Measurements from ENCODE around the gene GLB1L2. TPM values are rescaled to one million over a fixed set of nuclear protein-coding genes. Genes with fewer than 3 reads are reported as not detected.

Gene GLB1L2
- total and polyA plus RNA-seq, 2 experiments from 2014 or later = 3.3 to 12.3 TPM

GRCh38 chr11:134322553-134322952, 9.2 kb upstream of the GLB1L2 start:
- Histone ChIP-seq H3K79me2 (replicated peaks; ENCODE audit: insufficient read depth) (no peaks in the 10 kb centered on the region), H3F3A (replicated peaks; ENCODE audit: low read depth) (no peaks in the 10 kb centered on the region), H3K4me3 (no peak overlapping the region), H3K27me3 (ENCODE audit: insufficient read depth) (no peaks in the 10 kb centered on the region), H3K4me2 (no peak overlapping the region), H3K36me3 (ENCODE audit: insufficient read depth) (peaks cover 9% of the 10 kb centered on the region; the same call in 1 of the 2 replicates), H3K9me2 (ENCODE audit: insufficient read depth) (no peaks in the 10 kb centered on the region), H3K27ac (ENCODE audit: low read depth) (no peak overlapping the region), H2AFZ (no peak overlapping the region), H3K4me1 (ENCODE audit: insufficient read depth) (no peaks in the 10 kb centered on the region), H4K20me1 (replicated peaks; ENCODE audit: insufficient read depth) (no peaks in the 10 kb centered on the region)
- ATAC-seq (no peak), DNase-seq (ENCODE audit: low spot score) (no peak)
- Mint-ChIP-seq H3K9me3 (peaks cover 2% of the 10 kb centered on the region; the same call in 1 of the 3 replicates), H3K27me3 (ENCODE audit: insufficient read depth, low read depth, poor library complexity) (no peaks in the 10 kb centered on the region), H3K4me3 (no peak overlapping the region), H3K4me1 (no peaks in the 10 kb centered on the region), H3K27ac (no peak overlapping the region), H3K36me3 (ENCODE audit: low read depth) (peaks cover 42% of the 10 kb centered on the region)
- TF ChIP-seq CREB1 (CRISPR knock-in tag; IDR thresholded peaks at IDR 0.05; ENCODE audit: low read depth) = no peak
- no peak for TF ChIP-seq EZH2 (IDR thresholded peaks at IDR 0.05; ENCODE audit: low read depth, unreplicated experiment)
- TF ChIP-seq JUNB (IDR thresholded peaks at IDR 0.05; ENCODE audit: unreplicated experiment) = no peak
- TF ChIP-seq, protein P1, sequence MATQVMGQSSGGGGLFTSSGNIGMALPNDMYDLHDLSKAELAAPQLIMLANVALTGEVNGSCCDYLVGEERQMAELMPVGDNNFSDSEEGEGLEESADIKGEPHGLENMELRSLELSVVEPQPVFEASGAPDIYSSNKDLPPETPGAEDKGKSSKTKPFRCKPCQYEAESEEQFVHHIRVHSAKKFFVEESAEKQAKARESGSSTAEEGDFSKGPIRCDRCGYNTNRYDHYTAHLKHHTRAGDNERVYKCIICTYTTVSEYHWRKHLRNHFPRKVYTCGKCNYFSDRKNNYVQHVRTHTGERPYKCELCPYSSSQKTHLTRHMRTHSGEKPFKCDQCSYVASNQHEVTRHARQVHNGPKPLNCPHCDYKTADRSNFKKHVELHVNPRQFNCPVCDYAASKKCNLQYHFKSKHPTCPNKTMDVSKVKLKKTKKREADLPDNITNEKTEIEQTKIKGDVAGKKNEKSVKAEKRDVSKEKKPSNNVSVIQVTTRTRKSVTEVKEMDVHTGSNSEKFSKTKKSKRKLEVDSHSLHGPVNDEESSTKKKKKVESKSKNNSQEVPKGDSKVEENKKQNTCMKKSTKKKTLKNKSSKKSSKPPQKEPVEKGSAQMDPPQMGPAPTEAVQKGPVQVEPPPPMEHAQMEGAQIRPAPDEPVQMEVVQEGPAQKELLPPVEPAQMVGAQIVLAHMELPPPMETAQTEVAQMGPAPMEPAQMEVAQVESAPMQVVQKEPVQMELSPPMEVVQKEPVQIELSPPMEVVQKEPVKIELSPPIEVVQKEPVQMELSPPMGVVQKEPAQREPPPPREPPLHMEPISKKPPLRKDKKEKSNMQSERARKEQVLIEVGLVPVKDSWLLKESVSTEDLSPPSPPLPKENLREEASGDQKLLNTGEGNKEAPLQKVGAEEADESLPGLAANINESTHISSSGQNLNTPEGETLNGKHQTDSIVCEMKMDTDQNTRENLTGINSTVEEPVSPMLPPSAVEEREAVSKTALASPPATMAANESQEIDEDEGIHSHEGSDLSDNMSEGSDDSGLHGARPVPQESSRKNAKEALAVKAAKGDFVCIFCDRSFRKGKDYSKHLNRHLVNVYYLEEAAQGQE (IDR thresholded peaks at IDR 0.05; ENCODE audit: unreplicated experiment) = no peak
- no peak for TF ChIP-seq STAT1 (IDR thresholded peaks at IDR 0.05; ENCODE audit: unreplicated experiment)
- TF ChIP-seq ZNF114 (CRISPR knock-in tag; IDR thresholded peaks at IDR 0.05) = no peak
- TF ChIP-seq ETS1 (IDR thresholded peaks at IDR 0.05) = no peak
- TF ChIP-seq POLR2AphosphoS5 (IDR thresholded peaks at IDR 0.05; ENCODE audit: low read depth) = no peak
- no peak for TF ChIP-seq EZH2phosphoT487 (IDR thresholded peaks at IDR 0.05; ENCODE audit: unreplicated experiment)
- TF ChIP-seq CTCF (conservative IDR thresholded peaks at IDR 0.05; ENCODE audit: low read depth in 2 of 2) = no peak
- no peak for TF ChIP-seq NANOG (IDR thresholded peaks at IDR 0.05; ENCODE audit: borderline replicate concordance)
- TF ChIP-seq ZNF331 (CRISPR knock-in tag; IDR thresholded peaks at IDR 0.05; ENCODE audit: low read depth) = no peak
- TF ChIP-seq, protein P2, sequence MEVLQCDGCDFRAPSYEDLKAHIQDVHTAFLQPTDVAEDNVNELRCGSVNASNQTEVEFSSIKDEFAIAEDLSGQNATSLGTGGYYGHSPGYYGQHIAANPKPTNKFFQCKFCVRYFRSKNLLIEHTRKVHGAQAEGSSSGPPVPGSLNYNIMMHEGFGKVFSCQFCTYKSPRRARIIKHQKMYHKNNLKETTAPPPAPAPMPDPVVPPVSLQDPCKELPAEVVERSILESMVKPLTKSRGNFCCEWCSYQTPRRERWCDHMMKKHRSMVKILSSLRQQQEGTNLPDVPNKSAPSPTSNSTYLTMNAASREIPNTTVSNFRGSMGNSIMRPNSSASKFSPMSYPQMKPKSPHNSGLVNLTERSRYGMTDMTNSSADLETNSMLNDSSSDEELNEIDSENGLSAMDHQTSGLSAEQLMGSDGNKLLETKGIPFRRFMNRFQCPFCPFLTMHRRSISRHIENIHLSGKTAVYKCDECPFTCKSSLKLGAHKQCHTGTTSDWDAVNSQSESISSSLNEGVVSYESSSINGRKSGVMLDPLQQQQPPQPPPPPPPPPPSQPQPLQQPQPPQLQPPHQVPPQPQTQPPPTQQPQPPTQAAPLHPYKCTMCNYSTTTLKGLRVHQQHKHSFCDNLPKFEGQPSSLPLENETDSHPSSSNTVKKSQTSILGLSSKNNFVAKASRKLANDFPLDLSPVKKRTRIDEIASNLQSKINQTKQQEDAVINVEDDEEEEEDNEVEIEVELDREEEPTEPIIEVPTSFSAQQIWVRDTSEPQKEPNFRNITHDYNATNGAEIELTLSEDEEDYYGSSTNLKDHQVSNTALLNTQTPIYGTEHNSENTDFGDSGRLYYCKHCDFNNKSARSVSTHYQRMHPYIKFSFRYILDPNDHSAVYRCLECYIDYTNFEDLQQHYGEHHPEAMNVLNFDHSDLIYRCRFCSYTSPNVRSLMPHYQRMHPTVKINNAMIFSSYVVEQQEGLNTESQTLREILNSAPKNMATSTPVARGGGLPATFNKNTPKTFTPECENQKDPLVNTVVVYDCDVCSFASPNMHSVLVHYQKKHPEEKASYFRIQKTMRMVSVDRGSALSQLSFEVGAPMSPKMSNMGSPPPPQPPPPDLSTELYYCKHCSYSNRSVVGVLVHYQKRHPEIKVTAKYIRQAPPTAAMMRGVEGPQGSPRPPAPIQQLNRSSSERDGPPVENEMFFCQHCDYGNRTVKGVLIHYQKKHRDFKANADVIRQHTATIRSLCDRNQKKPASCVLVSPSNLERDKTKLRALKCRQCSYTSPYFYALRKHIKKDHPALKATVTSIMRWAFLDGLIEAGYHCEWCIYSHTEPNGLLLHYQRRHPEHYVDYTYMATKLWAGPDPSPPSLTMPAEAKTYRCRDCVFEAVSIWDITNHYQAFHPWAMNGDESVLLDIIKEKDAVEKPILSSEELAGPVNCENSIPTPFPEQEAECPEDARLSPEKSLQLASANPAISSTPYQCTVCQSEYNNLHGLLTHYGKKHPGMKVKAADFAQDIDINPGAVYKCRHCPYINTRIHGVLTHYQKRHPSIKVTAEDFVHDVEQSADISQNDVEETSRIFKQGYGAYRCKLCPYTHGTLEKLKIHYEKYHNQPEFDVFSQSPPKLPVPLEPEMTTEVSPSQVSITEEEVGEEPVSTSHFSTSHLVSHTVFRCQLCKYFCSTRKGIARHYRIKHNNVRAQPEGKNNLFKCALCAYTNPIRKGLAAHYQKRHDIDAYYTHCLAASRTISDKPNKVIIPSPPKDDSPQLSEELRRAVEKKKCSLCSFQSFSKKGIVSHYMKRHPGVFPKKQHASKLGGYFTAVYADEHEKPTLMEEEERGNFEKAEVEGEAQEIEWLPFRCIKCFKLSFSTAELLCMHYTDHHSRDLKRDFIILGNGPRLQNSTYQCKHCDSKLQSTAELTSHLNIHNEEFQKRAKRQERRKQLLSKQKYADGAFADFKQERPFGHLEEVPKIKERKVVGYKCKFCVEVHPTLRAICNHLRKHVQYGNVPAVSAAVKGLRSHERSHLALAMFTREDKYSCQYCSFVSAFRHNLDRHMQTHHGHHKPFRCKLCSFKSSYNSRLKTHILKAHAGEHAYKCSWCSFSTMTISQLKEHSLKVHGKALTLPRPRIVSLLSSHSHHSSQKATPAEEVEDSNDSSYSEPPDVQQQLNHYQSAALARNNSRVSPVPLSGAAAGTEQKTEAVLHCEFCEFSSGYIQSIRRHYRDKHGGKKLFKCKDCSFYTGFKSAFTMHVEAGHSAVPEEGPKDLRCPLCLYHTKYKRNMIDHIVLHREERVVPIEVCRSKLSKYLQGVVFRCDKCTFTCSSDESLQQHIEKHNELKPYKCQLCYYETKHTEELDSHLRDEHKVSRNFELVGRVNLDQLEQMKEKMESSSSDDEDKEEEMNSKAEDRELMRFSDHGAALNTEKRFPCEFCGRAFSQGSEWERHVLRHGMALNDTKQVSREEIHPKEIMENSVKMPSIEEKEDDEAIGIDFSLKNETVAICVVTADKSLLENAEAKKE (CRISPR knock-in tag; IDR thresholded peaks at IDR 0.05) = no peak

All from GM23338 (cell line).